Gastrocnemius medialis (tissue), 4 donors: ENCODE measurements around the gene NRF1.

Experiments used
- CTCF ChIP-seq, 5 experiments: fragments of 450-650 bp in 3 of 5; fragments of 200-600 bp in 2 of 5; sonication (generic) in 2 of 5; IDR thresholded peaks in 4 of 5; conservative IDR thresholded peaks in 1 of 5; 1 replicate in 4 of 5; 2 replicates in 1 of 5; pipeline ENCODE4 v1.5.1; 2016 to 2019; ENCODE audit warnings: antibody characterized with exemption in 5 of 5, mild to moderate bottlenecking in 3 of 5, moderate library complexity in 3 of 5
- POLR2A ChIP-seq, 2 donors: fragments of 450-650 bp; IDR thresholded peaks; one replicate each; pipeline ENCODE4 v1.6.1; 2017; ENCODE audit warnings: antibody characterized with exemption in 2 of 2, mild to moderate bottlenecking in 2 of 2, moderate library complexity in 2 of 2

- no peak for TF ChIP-seq CTCF (IDR thresholded peaks at IDR 0.05 in 4 of 5, conservative IDR thresholded peaks at IDR 0.05 in 1 of 5)
- TF ChIP-seq POLR2A (IDR thresholded peaks at IDR 0.05), result no peak
Observed at GRCh38 chr7:129792721-129793120, 181.2 kb downstream of the NRF1 start.
